HG03469 (cell line): ENCODE data around the gene TUT4.

Source experiments
- ATAC-seq: cut with Tn5 transposase; IDR thresholded peaks from one replicate; pipeline ENCODE4 v1.9.1; 2021; ENCODE audit warnings: mild to moderate bottlenecking, moderate library complexity, moderate number of reproducible peaks; ENCODE audit not compliant: unreplicated experiment

The TUT4 gene

GRCh38 chr1:52533713-52534112, 19.2 kb downstream of the TUT4 start:
- no peak for ATAC-seq

GRCh38 chr1:52532731-52533327, 20.1 kb downstream of the TUT4 start:
- no peak for ATAC-seq

GRCh38 chr1:52532247-52532646, 20.6 kb downstream of the TUT4 start:
- no peak for ATAC-seq

GRCh38 chr1:52531249-52531872, 21.5 kb downstream of the TUT4 start:
- ATAC-seq: no peak

- no peak for ATAC-seq
Observed at GRCh38 chr1:52530563-52531144, 22.2 kb downstream of the TUT4 start.

GRCh38 chr1:52523376-52523775, 29.5 kb downstream of the TUT4 start:
- ATAC-seq: no peak

- ATAC-seq: no peak
Observed at GRCh38 chr1:52520148-52520547, 32.7 kb downstream of the TUT4 start.

- no peak for ATAC-seq
Observed at GRCh38 chr1:52518962-52519361, 33.9 kb downstream of the TUT4 start.

- no peak for ATAC-seq
Observed at GRCh38 chr1:52511851-52512615, 40.9 kb downstream of the TUT4 start.

GRCh38 chr1:52511439-52511838, 41.5 kb downstream of the TUT4 start:
- no peak for ATAC-seq

GRCh38 chr1:52506920-52507546, 45.9 kb downstream of the TUT4 start:
- ATAC-seq: no peak

GRCh38 chr1:52506349-52506748, 46.5 kb downstream of the TUT4 start:
- no peak for ATAC-seq

- no peak for ATAC-seq
Observed at GRCh38 chr1:52504720-52505119, 48.2 kb downstream of the TUT4 start.

- no peak for ATAC-seq
Observed at GRCh38 chr1:52503706-52504105, 49.2 kb downstream of the TUT4 start.

GRCh38 chr1:52502789-52503188, 50.1 kb downstream of the TUT4 start:
- no peak for ATAC-seq

- no peak for ATAC-seq
Observed at GRCh38 chr1:52487632-52488031, 65.3 kb downstream of the TUT4 start.

- ATAC-seq: no peak
Observed at GRCh38 chr1:52482326-52483004, 70.4 kb downstream of the TUT4 start.

GRCh38 chr1:52479076-52479475, 73.8 kb downstream of the TUT4 start:
- no peak for ATAC-seq

- no peak for ATAC-seq
Observed at GRCh38 chr1:52477876-52478275, 75.0 kb downstream of the TUT4 start.

GRCh38 chr1:52476943-52477342, 75.9 kb downstream of the TUT4 start:
- no peak for ATAC-seq

- no peak for ATAC-seq
Observed at GRCh38 chr1:52474807-52475206, 78.1 kb downstream of the TUT4 start.
